ENCODE measurements around the gene SMTN.

Gene SMTN

GRCh38 chr22:31135706-31136105 lies 54.6 kb downstream of the SMTN start:
- no peak overlapping the region for H3K9ac ChIP-seq (ENCODE audit: low read length)
- H3K4me3 ChIP-seq (ENCODE audit: low read depth, low read length), result no peak overlapping the region
- H3K9me3 ChIP-seq (ENCODE audit: control insufficient read depth, insufficient read depth, low read depth, low read length), result no peaks in the 10 kb centered on the region
- H3K4me1 ChIP-seq (ENCODE audit: control insufficient read depth, insufficient read depth, low read length), result peaks cover 17% of the 10 kb centered on the region
- peaks cover 51% of the 10 kb centered on the region for H3K36me3 ChIP-seq (ENCODE audit: control insufficient read depth, insufficient read depth, low read length)
- H3K27ac ChIP-seq (ENCODE audit: low read depth, low read length), result no peak overlapping the region
- H3K27me3 ChIP-seq (ENCODE audit: control insufficient read depth, insufficient read depth, low read length), result no peaks in the 10 kb centered on the region

DNA sequence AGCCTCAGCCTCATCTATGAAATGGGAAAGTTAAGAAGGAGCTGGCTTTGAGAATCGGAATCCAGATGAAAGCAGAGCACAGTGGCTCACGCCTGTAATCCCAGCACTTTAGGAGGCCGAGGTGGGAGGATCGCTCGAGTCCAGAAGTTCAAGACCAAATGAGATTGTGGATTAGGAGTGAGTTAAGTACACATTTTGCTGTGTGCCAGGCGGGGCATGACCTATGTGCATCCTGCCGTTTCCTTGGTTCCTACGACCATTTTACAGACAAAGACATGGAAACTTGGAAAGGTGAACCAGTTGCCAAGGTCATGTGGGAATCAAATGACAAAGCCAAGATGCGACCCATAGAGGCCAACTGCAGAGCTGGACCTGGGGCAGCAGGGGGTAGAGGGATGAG lies 55.0 kb downstream of the SMTN start:
- Histone ChIP-seq H3K4me3 (ENCODE audit: low read depth, low read length) (no peak overlapping the region), H3K9ac (ENCODE audit: low read length) (no peak overlapping the region), H3K27me3 (ENCODE audit: control insufficient read depth, insufficient read depth, low read length) (no peaks in the 10 kb centered on the region), H3K27ac (ENCODE audit: low read depth, low read length) (no peak overlapping the region), H3K4me1 (ENCODE audit: control insufficient read depth, insufficient read depth, low read length) (peaks cover 20% of the 10 kb centered on the region), H3K9me3 (ENCODE audit: control insufficient read depth, insufficient read depth, low read depth, low read length) (no peaks in the 10 kb centered on the region), H3K36me3 (ENCODE audit: control insufficient read depth, insufficient read depth, low read length) (peaks cover 51% of the 10 kb centered on the region)

- Histone ChIP-seq H3K27me3 (ENCODE audit: control insufficient read depth, insufficient read depth, low read length) (no peaks in the 10 kb centered on the region), H3K36me3 (ENCODE audit: control insufficient read depth, insufficient read depth, low read length) (peaks cover 51% of the 10 kb centered on the region), H3K4me1 (ENCODE audit: control insufficient read depth, insufficient read depth, low read length) (peaks cover 20% of the 10 kb centered on the region), H3K4me3 (ENCODE audit: low read depth, low read length) (no peak overlapping the region), H3K27ac (ENCODE audit: low read depth, low read length) (no peak overlapping the region), H3K9ac (ENCODE audit: low read length) (no peak overlapping the region), H3K9me3 (ENCODE audit: control insufficient read depth, insufficient read depth, low read depth, low read length) (no peaks in the 10 kb centered on the region)
Observed at GRCh38 chr22:31136711-31137110, 55.6 kb downstream of the SMTN start.

DNA sequence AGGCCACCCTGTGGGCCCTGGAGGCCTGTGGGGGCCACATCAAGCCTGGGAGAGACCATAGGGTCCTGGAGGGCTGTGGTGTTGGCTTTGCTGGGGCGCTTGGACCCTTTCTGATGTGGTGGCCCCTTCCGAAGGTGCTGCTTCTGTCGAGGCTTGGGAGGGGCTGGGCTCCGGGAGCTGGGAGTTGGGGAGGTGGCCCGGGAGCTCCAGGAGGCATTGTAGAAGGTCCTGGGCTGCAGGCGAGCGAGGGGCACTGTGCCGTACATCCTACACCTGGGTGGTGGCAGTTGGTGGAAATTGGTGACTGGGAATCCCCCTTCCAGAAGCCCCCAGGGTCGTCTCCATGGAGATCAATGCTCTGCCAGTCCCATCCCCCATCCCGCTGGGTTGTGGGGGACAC lies 56.6 kb downstream of the SMTN start:
- H3K9ac ChIP-seq (ENCODE audit: low read length), result no peak overlapping the region
- H3K4me1 ChIP-seq (ENCODE audit: control insufficient read depth, insufficient read depth, low read length), result peaks cover 20% of the 10 kb centered on the region
- no peak overlapping the region for H3K27ac ChIP-seq (ENCODE audit: low read depth, low read length)
- H3K9me3 ChIP-seq (ENCODE audit: control insufficient read depth, insufficient read depth, low read depth, low read length), result no peaks in the 10 kb centered on the region
- peaks cover 50% of the 10 kb centered on the region for H3K36me3 ChIP-seq (ENCODE audit: control insufficient read depth, insufficient read depth, low read length)
- H3K4me3 ChIP-seq (ENCODE audit: low read depth, low read length), result no peak overlapping the region
- H3K27me3 ChIP-seq (ENCODE audit: control insufficient read depth, insufficient read depth, low read length), result no peaks in the 10 kb centered on the region

- Histone ChIP-seq H3K4me3 (ENCODE audit: low read depth, low read length) (no peak overlapping the region), H3K4me1 (ENCODE audit: control insufficient read depth, insufficient read depth, low read length) (peaks cover 20% of the 10 kb centered on the region), H3K36me3 (ENCODE audit: control insufficient read depth, insufficient read depth, low read length) (peaks cover 45% of the 10 kb centered on the region), H3K9me3 (ENCODE audit: control insufficient read depth, insufficient read depth, low read depth, low read length) (no peaks in the 10 kb centered on the region), H3K9ac (ENCODE audit: low read length) (no peak overlapping the region), H3K27ac (ENCODE audit: low read depth, low read length) (no peak overlapping the region), H3K27me3 (ENCODE audit: control insufficient read depth, insufficient read depth, low read length) (no peaks in the 10 kb centered on the region)
Observed at GRCh38 chr22:31138126-31138525, 57.0 kb downstream of the SMTN start.

DNA sequence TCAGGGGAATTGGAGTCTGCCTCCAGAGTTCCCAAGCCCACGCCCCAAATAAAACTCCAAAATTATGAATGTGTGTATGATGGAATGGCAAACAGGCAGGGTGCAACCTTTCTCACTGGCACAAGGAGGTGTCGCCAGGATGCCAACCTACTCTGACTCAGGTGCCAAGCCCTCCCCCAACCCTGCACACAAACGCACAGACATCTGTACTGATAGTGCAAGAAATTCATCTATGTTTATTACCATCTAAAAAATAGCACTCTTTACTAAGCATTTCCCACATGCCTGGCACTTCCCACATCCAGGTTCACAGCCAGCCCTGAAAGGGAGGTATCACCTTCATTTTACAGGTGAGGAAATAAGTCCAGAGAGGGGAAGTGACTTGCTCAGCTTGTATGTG lies 57.9 kb downstream of the SMTN start:
- Histone ChIP-seq H3K9ac (ENCODE audit: low read length) (no peak overlapping the region), H3K9me3 (ENCODE audit: control insufficient read depth, insufficient read depth, low read depth, low read length) (no peaks in the 10 kb centered on the region), H3K36me3 (ENCODE audit: control insufficient read depth, insufficient read depth, low read length) (peaks cover 38% of the 10 kb centered on the region), H3K27me3 (ENCODE audit: control insufficient read depth, insufficient read depth, low read length) (peaks cover 3% of the 10 kb centered on the region; the same call in 1 of the 2 replicates), H3K4me3 (ENCODE audit: low read depth, low read length) (peak overlapping the region; percentile 50; the same call in 1 of the 2 replicates), H3K27ac (ENCODE audit: low read depth, low read length) (no peak overlapping the region), H3K4me1 (ENCODE audit: control insufficient read depth, insufficient read depth, low read length) (peaks cover 20% of the 10 kb centered on the region)

DNA sequence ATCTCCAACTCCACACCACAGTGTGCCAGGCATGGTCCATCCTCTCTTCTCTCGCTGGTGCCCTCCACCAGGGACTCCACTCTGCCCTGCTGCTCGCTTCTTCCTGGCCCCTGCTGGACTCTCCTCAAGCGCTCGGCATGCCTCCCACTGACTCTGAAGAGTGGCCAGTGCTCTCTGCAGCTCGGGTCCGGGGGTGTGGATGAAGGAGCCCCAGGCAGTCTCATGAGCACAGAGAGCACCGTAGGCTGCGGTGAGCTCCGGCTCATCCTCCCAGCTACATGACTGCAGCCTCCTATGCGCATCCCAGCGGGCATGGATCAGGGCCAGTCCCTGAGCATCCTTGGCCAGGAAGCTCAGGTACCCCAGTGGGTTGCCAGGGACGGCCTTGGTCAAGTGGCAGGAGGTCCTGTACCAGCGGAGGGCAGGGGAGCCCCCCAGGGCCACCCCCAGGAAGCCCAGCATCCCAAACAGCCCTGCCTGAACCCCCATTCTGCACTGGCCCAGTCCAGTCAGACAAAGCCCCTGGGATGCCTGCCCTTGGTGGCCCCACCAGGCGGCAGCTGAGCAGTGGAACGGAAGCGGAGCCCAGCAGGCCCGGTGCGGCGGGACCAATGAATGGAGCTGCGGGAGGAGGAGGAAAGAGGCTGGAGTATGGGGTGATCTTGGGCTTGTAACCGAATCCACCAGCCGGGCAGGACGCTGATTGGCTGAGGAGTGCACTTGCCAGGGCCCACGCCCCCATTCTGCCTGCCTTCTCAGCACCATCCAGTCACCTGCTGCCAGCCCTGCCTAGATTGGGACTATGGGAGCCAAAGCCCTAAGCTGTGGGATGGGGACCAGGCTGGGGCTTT lies 59.0 kb downstream of the SMTN start, which contains the start of gene PLA2G3:
TSS of gene PLA2G3 (minus strand) at position 643 of the 851 bp plus-strand sequence. CDS start at position 489, 154 bp downstream.
- Histone ChIP-seq H3K27me3 (ENCODE audit: control insufficient read depth, insufficient read depth, low read length) (peaks cover 3% of the 10 kb centered on the region; the same call in 1 of the 2 replicates), H3K27ac (ENCODE audit: low read depth, low read length) (no peak within 1 kb of the TSS; the same call in 1 of the 2 replicates), H3K9me3 (ENCODE audit: control insufficient read depth, insufficient read depth, low read depth, low read length) (peaks cover 6% of the 10 kb centered on the region; the same call in 1 of the 2 replicates), H3K4me1 (ENCODE audit: control insufficient read depth, insufficient read depth, low read length) (peaks cover 20% of the 10 kb centered on the region), H3K4me3 (ENCODE audit: low read depth, low read length) (peak within 1 kb of the TSS; percentile 50), H3K9ac (ENCODE audit: low read length) (peak within 1 kb of the TSS; percentile 5), H3K36me3 (ENCODE audit: control insufficient read depth, insufficient read depth, low read length) (peaks cover 30% of the 10 kb centered on the region)

DNA sequence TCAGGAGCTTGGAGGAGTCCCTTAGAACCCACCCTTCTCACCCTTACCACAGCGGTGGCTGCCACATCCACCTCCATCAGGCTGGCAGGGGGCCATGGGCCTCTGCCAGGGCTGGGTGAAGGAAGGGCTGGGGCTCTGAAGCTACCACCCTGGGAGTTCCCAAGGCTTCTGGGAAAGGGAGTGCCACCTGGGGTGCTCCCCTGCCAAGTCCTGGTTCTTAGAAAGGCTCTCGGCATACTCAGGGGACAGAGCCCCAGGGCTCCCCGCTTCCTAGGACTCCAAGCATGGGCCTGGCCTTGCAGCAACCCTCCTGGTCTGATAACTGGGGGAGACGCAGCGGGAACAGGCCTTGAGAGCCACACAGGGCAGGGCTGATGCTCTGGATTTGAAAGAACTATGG lies 59.6 kb downstream of the SMTN start:
- Histone ChIP-seq H3K27me3 (ENCODE audit: control insufficient read depth, insufficient read depth, low read length) (peaks cover 3% of the 10 kb centered on the region; the same call in 1 of the 2 replicates), H3K4me1 (ENCODE audit: control insufficient read depth, insufficient read depth, low read length) (peaks cover 20% of the 10 kb centered on the region), H3K36me3 (ENCODE audit: control insufficient read depth, insufficient read depth, low read length) (peaks cover 24% of the 10 kb centered on the region), H3K9ac (ENCODE audit: low read length) (no peak overlapping the region), H3K9me3 (ENCODE audit: control insufficient read depth, insufficient read depth, low read depth, low read length) (peaks cover 6% of the 10 kb centered on the region; the same call in 1 of the 2 replicates), H3K4me3 (ENCODE audit: low read depth, low read length) (no peak overlapping the region), H3K27ac (ENCODE audit: low read depth, low read length) (no peak overlapping the region; the same call in 1 of the 2 replicates)

- Histone ChIP-seq H3K36me3 (ENCODE audit: control insufficient read depth, insufficient read depth, low read length) (peaks cover 16% of the 10 kb centered on the region), H3K4me3 (ENCODE audit: low read depth, low read length) (no peak overlapping the region), H3K27me3 (ENCODE audit: control insufficient read depth, insufficient read depth, low read length) (peaks cover 3% of the 10 kb centered on the region; the same call in 1 of the 2 replicates), H3K9ac (ENCODE audit: low read length) (no peak overlapping the region), H3K27ac (ENCODE audit: low read depth, low read length) (no peak overlapping the region), H3K4me1 (ENCODE audit: control insufficient read depth, insufficient read depth, low read length) (peaks cover 20% of the 10 kb centered on the region), H3K9me3 (ENCODE audit: control insufficient read depth, insufficient read depth, low read depth, low read length) (peaks cover 6% of the 10 kb centered on the region; the same call in 1 of the 2 replicates)
Observed at GRCh38 chr22:31141551-31141950, 60.4 kb downstream of the SMTN start.

GRCh38 chr22:31142285-31142684 lies 61.2 kb downstream of the SMTN start:
- H3K9me3 ChIP-seq (ENCODE audit: control insufficient read depth, insufficient read depth, low read depth, low read length), result peaks cover 6% of the 10 kb centered on the region; the same call in 1 of the 2 replicates

DNA sequence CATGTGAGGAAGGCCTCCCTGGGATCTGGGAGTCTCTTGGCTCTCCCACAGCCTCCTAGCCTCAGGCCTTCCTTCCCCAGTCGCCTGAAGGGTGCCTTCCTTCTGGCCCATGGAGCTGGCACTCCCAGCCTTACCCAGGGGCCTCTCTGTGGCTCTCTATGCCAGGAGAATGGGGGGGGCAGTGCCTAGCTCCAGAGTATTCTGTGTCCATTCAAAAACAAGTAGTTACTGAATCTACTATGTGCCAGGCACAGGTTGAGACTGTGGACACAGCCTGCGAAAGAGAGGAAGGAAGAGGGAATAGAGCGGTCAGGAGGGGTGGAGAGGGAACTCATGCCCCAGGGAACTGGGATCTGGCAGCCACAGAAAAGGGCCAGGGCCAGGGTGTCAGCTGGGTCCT lies 61.9 kb downstream of the SMTN start:
- no peak overlapping the region for H3K4me3 ChIP-seq (ENCODE audit: low read depth, low read length)
- H3K9ac ChIP-seq (ENCODE audit: low read length), result no peak overlapping the region
- H3K27ac ChIP-seq (ENCODE audit: low read depth, low read length), result no peak overlapping the region
- H3K36me3 ChIP-seq (ENCODE audit: control insufficient read depth, insufficient read depth, low read length), result 0 out of 2 replicates have a peak, but pooled peaks cover 3% of the 10 kb centered on the region
- H3K4me1 ChIP-seq (ENCODE audit: control insufficient read depth, insufficient read depth, low read length), result peaks cover 20% of the 10 kb centered on the region
- peaks cover 6% of the 10 kb centered on the region; the same call in 1 of the 2 replicates for H3K9me3 ChIP-seq (ENCODE audit: control insufficient read depth, insufficient read depth, low read depth, low read length)
- H3K27me3 ChIP-seq (ENCODE audit: control insufficient read depth, insufficient read depth, low read length), result peaks cover 3% of the 10 kb centered on the region; the same call in 1 of the 2 replicates

More at GRCh38 chr22:31142285-31142684, 61.2 kb downstream of the SMTN start:
- peaks cover 9% of the 10 kb centered on the region; the same call in 1 of the 2 replicates for H3K36me3 ChIP-seq (ENCODE audit: control insufficient read depth, insufficient read depth, low read length)
- no peak overlapping the region for H3K4me3 ChIP-seq (ENCODE audit: low read depth, low read length)
- H3K27ac ChIP-seq (ENCODE audit: low read depth, low read length), result no peak overlapping the region
- no peak overlapping the region for H3K9ac ChIP-seq (ENCODE audit: low read length)
- H3K27me3 ChIP-seq (ENCODE audit: control insufficient read depth, insufficient read depth, low read length), result peaks cover 3% of the 10 kb centered on the region; the same call in 1 of the 2 replicates
- H3K4me1 ChIP-seq (ENCODE audit: control insufficient read depth, insufficient read depth, low read length), result peaks cover 20% of the 10 kb centered on the region
